ENCODE data around the gene RAPGEF4.

Gene RAPGEF4

GRCh38 chr2:173059971-173060461, 324.4 kb downstream of the RAPGEF4 start:
- DNase-seq (ENCODE audit: low read depth in 2 of 2) = no peak

DNA sequence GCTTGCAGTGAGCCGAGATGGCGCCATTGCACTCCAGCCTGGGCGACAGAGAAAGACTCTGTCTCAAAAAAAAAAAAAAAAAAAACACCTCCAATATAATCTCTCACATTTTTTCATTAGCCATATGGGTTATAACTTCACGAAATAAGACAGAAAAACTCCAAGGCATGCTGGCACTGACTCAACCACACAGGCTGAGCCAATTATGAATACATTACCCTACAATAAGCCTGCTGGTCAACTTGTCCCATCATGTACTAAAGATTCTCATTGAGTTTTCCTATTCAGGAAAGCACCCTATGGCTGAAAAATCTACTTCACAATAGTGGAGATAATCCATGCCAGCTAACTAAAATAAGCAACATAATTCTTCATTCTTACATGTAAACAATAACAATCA, 327.2 kb downstream of the RAPGEF4 start:
- no peak for DNase-seq (ENCODE audit: low read depth in 2 of 2)

DNA sequence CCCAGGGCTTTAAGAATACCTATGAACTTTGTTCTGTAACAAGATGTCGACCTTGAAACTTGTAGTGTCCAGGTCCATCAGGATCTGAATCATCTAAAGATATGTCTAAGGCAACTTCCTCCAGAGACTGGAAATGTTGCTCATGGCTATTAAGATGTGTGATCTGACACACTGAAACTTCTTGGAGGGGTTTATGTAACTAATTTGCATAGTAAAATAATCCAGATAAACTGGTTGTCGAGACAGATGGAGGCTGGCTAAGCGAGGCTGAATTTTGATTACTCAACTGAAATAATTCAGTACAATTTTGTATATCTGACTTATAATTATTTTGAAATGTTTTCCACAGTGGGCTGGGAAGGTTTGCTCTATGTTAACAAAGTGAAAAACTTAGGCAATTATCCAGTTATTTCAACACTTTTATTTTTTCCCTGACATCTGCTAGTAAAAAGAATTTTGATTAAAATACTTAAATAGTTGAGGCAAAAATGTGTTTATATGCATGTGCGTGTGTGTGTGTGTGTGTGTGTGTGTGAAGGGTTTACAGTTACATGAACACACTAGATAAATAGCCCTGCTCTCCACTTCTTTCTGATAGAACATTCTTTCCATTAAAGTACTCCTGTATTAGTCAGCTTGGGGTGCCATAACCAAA, 328.6 kb downstream of the RAPGEF4 start:
- no peak for DNase-seq (ENCODE audit: low read depth in 2 of 2)

DNA sequence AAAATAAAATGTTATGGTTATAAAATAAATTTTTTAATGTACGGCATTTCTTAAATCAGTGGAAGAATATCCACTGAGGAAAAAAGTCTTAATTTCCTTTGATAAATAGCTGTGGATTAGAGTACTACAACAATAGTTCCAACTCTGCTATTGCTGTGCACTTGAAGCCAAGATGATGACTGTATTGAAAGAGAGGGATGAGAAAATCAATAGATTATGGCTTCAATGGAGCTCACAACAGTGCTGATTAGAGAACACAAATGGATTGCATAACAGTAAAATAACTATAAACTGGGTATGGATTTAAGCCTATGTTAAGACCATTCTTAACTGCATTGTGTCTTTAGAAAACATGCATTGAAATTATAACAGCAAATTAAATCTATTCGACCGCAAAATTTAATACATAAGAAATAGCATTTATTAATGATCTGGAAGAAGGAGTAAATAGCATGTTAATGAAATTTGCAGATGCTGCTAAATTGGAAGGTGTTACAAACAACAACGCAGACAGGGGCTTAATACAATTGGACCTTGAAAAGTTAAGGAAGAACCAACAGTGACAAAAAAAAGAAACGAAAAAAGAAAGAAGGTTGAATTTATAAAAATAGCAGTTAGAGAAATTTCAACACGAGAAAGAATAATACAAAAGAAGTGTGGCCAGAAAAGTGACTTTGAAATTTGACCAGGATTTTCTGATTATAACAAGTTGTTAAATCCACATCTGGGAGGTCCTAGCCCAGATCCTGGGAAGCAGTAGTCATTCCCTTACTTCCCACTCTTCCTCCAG, 331.4 kb downstream of the RAPGEF4 start:
- no peak for DNase-seq (ENCODE audit: low read depth in 2 of 2)

GRCh38 chr2:173075056-173075780, 339.6 kb downstream of the RAPGEF4 start:
- DNase-seq (ENCODE audit: low read depth in 2 of 2) = no peak

- DNase-seq (ENCODE audit: low read depth in 2 of 2) = peak; percentile 10 to 19
Measured at GRCh38 chr2:173075781-173076580, 340.3 kb downstream of the RAPGEF4 start, which contains the start of gene MAP3K20. TSS of gene MAP3K20 (plus strand) at chr2:173075846. CDS start at chr2:173091032, 15,186 bp downstream.

GRCh38 chr2:173076581-173077345, 341.1 kb downstream of the RAPGEF4 start:
- peak in 1 of 2 donors; percentile 2 for DNase-seq (ENCODE audit: low read depth in 2 of 2)

- no peak for DNase-seq (ENCODE audit: low read depth in 2 of 2)
Measured at GRCh38 chr2:173077506-173078177, 342.0 kb downstream of the RAPGEF4 start.

- no peak for DNase-seq (ENCODE audit: low read depth in 2 of 2)
Measured at GRCh38 chr2:173079141-173079540, 343.5 kb downstream of the RAPGEF4 start.

GRCh38 chr2:173079973-173080860, 344.6 kb downstream of the RAPGEF4 start:
- DNase-seq (ENCODE audit: low read depth in 2 of 2) = no peak

GRCh38 chr2:173086518-173087213, 351.0 kb downstream of the RAPGEF4 start:
- DNase-seq (ENCODE audit: low read depth in 2 of 2) = no peak

GRCh38 chr2:173087214-173087581, 351.6 kb downstream of the RAPGEF4 start:
- no peak for DNase-seq (ENCODE audit: low read depth in 2 of 2)

DNA sequence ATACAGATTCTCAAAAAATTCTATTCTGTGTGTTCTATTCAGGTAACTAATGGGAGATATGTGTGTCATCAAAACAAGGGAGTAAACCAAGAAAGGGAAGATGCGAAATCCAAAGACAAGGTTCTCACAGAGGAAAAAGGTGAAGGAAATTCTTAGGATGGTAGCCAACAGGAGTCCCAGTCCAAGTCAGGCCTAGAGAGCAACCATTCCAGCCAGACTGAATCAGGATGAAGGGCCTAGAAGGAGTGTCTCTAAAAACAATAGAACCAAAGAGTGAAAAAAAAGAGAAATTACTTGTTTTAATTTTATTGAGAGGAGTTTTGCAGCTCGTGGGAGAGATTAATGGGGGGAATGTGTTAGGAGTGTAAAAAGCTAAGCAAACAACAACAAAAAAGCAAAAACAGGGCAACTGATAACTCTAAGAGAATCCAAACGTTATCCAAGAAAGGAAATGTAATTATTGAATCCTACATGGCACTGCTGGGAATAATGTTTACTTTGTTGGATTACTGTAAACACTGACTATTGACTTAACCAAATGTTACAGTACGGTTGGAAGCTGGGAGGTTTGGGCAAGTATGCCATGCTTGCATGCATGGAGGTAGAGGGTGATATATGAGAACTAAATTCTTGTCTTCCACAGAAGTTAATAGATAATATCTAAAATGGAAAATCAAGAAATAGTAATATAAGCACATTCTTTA, 352.3 kb downstream of the RAPGEF4 start:
- no peak for DNase-seq (ENCODE audit: low read depth in 2 of 2)

DNA sequence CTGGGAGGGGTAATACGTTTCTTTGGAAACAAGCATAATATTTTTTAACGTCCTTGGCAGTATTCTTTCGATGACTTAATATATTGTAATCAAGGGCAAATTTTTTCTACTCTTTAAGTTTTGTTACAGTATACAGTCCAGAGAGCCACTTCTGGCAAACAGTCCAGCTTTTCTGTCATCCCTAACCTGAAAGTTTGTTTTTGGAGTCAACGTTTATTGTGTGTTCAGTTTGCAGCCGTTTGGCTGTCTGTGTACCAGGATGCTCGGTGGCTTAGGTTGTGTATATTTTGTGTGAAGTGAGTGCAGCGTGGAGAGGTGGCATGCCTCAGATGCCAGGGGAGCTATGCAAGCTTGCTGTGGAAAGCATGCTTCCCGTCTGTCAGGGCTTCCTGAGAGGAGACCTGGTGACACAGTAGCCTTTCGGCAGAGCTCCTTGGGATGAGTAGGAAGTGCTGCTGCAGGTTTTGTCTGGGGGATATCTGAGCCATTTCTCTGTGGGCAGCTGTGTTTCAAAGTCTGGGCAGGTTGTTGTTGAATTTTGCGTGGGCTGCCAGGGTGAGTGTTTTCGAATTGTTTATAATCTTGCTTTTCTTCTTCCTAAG, 354.7 kb downstream of the RAPGEF4 start:
- DNase-seq (ENCODE audit: low read depth in 2 of 2) = no peak

DNA sequence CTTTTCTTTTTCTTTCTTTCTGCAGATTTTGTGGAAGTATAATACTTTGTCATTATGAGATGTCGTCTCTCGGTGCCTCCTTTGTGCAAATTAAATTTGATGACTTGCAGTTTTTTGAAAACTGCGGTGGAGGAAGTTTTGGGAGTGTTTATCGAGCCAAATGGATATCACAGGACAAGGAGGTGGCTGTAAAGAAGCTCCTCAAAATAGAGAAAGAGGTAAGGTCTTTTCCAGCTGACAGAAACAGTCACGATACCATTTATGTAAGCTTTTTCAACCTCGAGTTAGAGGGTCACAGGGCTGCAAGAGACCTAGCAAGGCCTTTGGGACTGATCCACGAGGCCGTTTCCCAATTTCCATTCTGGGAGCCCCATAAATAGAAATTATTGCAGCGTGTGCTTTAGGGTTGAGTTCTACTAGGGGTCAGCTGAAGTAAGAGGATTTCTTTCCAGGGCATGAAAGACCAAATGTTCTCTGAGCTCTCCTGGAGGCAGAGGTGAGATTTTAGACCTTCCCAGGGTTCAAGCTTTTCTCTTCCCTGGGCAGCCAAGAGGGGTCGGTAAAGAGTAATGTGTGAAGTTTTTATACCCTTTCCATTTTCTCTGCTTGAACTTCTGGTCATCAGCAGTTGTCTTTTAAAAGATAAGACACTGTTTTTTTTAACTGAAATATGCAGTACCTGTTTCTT, 355.5 kb downstream of the RAPGEF4 start:
- no peak for DNase-seq (ENCODE audit: low read depth in 2 of 2)

- DNase-seq (ENCODE audit: low read depth in 2 of 2) = no peak
Measured at GRCh38 chr2:173091910-173092309, 356.3 kb downstream of the RAPGEF4 start.

GRCh38 chr2:173092844-173093402, 357.3 kb downstream of the RAPGEF4 start:
- DNase-seq (ENCODE audit: low read depth in 2 of 2) = no peak

Measured in activated CD4-positive, alpha-beta T cell treated with anti-CD3 and anti-CD28 coated beads for 24 hours (primary cell).